ENCODE data around the gene ARHGEF39.

ARHGEF39 gene

GRCh38 chr9:35664531-35665470 is at the start of gene ARHGEF39:
ARHGEF39 (minus strand) TSS chr9:35665195; CDS start chr9:35665169, 26 bp downstream.
- peak in 1 of 2 donors; percentile 43 for DNase-seq (ENCODE audit: extremely low read depth in 1 of 2, low read depth in 1 of 2)

DNA sequence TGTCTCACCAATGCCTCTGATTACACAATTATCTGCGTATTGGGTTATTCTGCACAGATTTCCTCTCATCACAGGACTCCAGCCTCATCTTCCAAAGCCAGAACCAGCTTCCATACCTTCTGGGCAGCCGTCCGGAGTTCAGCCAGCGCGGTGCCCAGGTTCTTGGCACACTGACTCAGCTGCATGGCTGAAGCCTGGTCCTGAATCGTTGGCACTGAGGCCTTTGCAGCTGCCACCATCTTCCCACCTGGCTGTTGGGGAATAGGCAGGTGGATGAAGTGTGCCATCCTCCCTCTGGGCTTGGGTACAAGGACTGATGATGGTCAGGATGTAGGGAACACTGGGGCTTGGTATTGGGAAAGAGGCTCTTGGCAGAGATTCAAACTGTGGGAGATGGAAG is 49.1 kb upstream of the ARHGEF39 start:
- no peak for DNase-seq (ENCODE audit: extremely low read depth in 1 of 2, low read depth in 1 of 2)

GRCh38 chr9:35713578-35713977 is 48.6 kb upstream of the ARHGEF39 start:
- no peak for DNase-seq (ENCODE audit: extremely low read depth in 1 of 2, low read depth in 1 of 2)

GRCh38 chr9:35712762-35713400 is 47.9 kb upstream of the ARHGEF39 start:
- no peak for DNase-seq (ENCODE audit: extremely low read depth in 1 of 2, low read depth in 1 of 2)

- no peak for DNase-seq (ENCODE audit: extremely low read depth in 1 of 2, low read depth in 1 of 2)
Observed at GRCh38 chr9:35711501-35712428, 46.8 kb upstream of the ARHGEF39 start.

DNA sequence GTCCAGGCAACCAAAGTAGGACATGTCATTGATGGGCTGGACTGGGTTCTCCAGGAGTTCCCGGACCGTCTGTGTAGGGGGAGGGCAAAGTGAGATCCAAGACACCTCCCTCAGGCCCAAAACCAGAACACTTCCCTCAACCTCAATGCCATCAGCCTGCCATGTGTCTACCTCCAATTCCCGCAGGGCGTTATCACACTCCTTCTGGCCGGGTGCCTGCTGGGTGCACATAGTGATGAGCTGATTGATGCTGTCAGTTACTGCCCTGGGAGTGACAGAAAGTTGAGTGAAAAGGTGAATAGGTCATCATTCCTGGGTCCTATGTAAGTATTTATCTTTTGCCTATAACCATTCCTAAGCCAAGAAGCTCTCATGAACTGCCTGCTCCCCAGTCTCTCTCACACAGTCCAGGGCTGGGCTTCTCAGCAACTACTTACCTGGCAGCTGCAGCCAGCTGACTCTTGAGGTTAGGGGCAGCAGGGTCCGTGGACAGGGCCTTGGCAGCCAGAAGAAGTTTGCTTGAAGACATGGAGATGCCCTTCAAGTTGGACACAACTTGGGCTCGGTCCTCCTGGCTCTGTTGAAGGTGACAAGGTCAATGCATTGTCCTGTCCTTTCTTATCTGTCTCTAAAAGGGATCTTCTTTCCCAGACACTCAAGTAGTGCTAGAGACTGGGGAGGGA is 46.0 kb upstream of the ARHGEF39 start:
- DNase-seq (ENCODE audit: extremely low read depth in 1 of 2, low read depth in 1 of 2) = no peak

DNA sequence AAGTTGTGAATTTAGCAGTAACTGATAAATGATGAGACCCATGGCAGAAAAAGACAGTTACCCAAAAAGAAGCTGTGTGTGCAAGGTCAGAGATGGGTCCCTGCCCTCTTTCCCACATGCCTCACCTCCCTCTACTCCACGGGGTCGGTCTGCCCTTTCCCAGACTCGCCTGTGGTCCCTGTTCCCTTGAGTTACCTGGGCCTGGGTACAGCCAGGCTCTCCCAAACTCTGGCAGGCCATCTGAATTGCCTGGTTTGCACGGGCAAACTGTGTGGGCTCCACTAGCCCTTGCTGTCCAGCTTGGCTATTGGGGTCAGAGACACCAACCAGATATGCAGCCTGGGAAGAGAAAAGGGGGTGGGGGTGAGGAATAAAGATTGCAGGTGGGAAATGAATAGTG is 43.2 kb upstream of the ARHGEF39 start:
- no peak for DNase-seq (ENCODE audit: extremely low read depth in 1 of 2, low read depth in 1 of 2)

- no peak for DNase-seq (ENCODE audit: extremely low read depth in 1 of 2, low read depth in 1 of 2)
Observed at GRCh38 chr9:35706951-35707350, 42.0 kb upstream of the ARHGEF39 start.

DNA sequence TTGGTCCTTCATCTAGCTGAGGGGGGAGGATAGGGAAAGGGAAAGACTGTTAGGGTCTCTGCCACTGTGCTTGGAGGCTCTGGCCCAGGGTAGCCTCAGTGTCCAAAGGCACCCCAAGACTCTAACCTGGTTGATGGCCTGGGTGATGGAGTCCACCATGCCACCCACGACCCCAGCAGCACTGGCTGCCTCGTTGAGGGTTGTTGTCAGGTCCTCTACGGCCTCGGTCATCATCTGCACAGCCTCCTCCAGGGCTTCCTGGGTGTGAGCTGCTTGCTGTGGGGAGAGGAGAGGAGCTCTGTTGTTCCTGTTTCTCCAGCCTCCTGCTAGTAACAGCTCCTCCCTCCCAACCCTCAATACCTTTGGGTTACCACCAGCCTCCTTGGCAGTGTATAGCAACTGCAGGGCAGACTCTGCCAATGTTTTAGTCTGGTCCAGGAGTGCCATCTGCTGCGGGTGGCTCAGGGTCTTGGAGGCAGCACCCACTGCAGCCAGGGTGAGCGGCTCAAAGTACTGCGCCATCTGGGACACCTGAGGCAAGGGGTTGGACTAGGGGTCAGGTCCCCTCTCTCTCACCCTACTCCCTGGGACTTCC is 40.9 kb upstream of the ARHGEF39 start:
- DNase-seq (ENCODE audit: extremely low read depth in 1 of 2, low read depth in 1 of 2) = no peak

- DNase-seq (ENCODE audit: extremely low read depth in 1 of 2, low read depth in 1 of 2) = no peak
Observed at GRCh38 chr9:35705372-35705771, 40.4 kb upstream of the ARHGEF39 start.

DNA sequence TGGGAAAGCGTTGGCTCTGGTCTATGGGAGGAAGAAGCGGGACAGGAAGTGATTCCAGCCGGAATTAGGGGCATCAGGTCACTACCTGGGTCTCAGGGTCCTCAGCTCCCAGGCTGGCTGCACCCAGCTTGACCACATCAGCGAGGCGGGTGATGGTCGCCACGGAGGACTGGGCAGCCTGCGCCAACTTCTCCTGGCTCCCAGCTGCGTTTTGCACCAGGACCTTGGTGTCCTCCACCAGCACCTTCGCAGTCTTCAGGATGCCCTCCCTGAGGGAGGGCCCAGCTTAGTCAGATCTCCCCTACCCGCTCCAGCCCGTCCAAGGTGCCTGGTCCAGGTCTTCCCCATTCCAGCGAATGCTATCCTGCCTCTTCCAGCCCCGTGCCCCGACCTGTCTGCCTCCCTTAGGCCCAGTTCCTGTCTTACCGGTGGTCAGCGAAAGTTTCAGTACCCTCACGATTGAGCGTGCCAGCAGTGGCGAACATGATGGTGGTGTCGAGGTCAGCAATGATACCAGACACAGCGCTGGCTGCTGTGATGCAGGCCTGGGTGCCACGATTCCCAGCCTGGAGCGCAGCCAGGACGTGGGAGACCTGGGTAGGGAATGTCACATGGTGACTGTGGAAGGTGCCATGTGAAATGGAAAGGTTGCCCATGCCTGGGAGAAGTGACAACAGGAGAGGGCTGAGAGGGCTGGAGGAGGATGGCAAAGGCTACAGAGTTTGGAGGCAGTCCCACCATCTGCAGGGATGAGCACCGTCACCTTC is 39.1 kb upstream of the ARHGEF39 start:
- no peak for DNase-seq (ENCODE audit: extremely low read depth in 1 of 2, low read depth in 1 of 2)

DNA sequence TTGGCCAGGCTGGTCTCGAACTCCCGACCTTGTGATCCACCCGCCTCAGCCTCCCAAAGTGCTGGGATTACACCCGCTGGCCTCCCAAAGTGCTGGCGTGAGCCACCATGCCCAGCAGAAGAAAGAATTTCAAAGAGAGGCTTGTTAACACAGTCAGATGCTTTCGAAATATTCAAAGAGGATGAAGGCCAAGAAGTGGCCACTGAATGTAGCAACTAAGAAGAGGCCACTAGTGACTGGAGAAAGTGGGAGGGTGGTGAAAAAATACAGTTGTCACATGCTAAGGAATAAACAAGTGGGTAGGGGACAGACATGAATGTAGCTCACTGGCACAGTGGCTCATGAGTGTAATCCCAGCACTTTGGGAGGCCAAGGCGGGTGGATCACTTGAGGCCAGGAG is 37.7 kb upstream of the ARHGEF39 start:
- no peak for DNase-seq (ENCODE audit: extremely low read depth in 1 of 2, low read depth in 1 of 2)

- DNase-seq (ENCODE audit: extremely low read depth in 1 of 2, low read depth in 1 of 2) = no peak
Observed at GRCh38 chr9:35700942-35701341, 35.9 kb upstream of the ARHGEF39 start.

DNA sequence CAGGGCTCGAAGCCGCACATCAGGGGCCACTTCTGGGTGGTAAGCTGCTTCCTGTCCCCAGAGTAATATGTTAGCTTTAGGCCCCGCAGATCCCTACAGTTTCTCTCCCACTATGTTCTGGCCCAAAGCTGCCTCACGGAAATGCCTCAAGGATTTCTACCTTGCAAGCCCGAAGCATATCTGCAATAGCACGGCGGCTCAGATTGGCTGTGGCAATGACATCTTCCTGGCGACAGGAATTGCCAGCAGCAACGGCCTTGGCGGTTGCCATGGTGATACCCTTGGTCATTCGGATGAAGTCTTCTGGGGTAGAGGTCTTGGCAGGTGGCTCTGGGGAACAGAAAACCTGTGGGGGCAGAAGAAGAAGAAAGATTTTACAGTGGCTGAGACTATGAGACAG is 35.0 kb upstream of the ARHGEF39 start:
- DNase-seq (ENCODE audit: extremely low read depth in 1 of 2, low read depth in 1 of 2) = no peak

DNA sequence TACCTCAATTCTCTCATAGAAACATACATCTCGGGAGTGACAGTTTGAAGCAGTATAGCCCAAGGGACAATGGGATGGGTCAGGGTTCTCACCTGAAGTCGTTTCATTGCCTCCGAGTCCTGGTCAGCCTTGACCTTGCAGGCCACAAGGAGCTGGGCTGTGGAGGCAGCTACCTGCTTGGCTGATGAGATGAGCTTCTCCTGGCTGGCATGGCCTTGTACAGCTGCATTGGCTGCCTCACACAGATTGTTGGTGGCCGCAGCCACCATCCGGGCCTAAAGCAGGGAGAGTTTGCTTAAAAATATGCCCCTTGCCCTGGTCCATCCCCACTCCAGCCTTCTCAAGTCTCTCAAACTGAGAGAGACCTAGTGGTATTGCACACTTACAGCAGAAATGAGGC is 33.2 kb upstream of the ARHGEF39 start:
- DNase-seq (ENCODE audit: extremely low read depth in 1 of 2, low read depth in 1 of 2) = no peak

DNA sequence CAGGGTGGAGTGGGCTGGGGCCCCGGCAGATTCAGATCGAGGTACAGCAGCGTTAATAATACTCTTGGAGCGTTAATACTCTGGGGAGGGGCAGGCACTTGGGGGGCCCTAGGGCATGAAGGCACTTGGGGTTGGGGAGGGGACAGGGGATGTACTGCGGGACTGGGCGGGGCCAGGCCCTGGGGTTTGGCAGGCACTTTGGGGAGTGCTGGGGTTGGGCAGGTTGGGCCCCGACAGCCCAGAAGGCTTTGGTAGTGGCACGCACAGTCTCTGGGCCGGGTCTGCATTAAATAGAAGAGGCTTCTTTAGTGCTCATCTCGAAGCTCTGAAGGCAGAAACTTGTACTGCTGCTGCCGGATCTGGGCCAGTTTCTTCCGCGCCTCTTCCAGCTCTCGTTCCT is 32.5 kb upstream of the ARHGEF39 start:
- no peak for DNase-seq (ENCODE audit: extremely low read depth in 1 of 2, low read depth in 1 of 2)

DNA sequence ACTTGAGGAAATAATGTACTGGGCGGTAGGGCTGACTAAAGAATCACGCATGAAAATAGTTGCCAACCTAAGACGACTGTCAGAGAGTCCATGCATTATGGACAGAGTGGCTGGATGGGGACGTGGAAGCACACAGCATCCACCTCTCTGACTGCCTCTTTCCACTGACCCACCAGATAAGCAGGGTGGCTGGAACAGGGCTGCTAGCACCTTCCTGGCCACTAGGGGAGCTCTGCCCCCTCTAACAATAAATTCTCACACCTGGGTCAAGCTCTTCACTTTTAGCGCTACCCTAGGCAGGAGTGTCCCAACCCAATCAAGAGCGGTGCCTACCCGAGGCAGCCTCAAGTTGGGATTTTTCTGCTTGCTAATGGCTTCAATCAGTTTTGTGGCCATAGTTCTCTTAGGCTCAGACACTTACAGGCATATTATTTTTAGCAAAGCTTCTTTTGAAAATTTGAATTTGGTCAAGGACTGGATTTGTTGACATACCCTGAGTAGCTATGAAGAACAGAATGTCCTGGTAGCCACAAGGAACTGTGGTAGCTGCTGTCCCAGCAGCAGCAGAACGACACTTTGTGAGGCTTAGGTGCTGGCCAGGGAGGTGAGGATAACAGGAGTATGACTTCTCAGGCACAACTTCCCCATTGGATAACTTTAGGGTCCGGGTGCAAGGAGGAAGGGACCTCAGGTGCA is 31.7 kb upstream of the ARHGEF39 start:
- DNase-seq (ENCODE audit: extremely low read depth in 1 of 2, low read depth in 1 of 2) = peak; percentile 19 to 27

DNA sequence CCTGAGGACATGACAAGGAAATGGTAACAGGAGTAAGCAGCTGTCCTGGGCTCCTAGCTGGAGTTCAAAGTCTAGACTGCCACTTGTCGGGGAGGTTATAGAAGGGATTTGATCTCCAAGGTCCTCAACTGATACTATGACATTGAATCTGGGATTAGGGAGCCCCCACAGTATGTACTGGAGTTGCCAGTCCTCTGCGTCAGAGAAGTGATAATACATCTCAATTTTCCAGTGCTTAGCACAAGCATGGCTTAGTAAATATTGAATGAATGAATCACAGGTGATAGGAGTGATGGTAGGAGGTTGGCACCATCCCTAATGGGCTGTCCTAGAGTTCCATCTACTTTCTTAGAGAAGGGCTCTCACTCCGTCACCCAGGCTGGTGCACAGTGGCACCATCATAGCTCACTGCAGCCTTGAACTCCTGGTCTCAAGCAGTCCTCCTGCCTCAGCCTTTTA is 31.0 kb upstream of the ARHGEF39 start:
- DNase-seq (ENCODE audit: extremely low read depth in 1 of 2, low read depth in 1 of 2) = no peak
